Activated T-cell treated with anti-CD3 and anti-CD28 coated beads for 48 hours (primary cell): ENCODE data around the gene ZSCAN16.
"Not testable (repeated sequence)": the region's sequence is repeated elsewhere in the genome, so short reads cannot be mapped to it uniquely, and the experiment has no call there.

Experiments used
- DNase-seq: peaks from one replicate; pipeline ENCODE4 v3.0.0-alpha.2; 2020; ENCODE audit warnings: low read depth

The ZSCAN16 gene

DNA sequence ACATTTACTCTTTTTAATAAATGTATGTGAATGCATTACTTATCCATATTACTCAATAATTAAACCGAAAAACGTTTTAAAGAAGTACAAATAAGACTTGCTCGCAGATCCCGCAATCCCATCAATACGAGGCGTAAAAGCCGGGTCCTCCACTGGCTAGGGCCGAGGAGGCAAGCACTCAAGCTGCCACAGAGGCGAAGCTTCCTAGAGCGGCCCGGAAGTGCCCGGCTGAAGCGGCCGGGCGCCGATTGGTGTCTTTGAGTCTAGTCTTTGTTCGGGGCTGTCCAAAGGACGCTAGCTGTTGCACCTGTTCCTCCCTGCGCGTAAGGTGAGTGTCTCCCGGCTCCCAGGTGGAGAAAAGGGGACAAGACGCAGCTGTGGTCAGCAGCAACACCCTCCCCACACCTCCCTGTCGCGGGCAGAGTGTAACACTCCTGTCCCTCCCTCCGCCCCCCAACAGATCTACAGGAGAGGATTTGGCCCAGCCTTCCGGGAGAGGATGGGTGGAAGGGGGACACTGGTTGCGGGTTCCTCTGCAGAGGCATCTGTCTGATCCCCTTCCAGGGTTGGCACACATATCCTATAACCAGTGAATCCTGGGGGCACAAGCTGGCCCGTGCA is at the start of gene ZSCAN16:
ZSCAN16 (plus strand) TSS at position 260 of the 621 bp plus-strand sequence. CDS start 835 bp downstream, outside the sequence.
- DNase-seq: peak; percentile 69

DNA sequence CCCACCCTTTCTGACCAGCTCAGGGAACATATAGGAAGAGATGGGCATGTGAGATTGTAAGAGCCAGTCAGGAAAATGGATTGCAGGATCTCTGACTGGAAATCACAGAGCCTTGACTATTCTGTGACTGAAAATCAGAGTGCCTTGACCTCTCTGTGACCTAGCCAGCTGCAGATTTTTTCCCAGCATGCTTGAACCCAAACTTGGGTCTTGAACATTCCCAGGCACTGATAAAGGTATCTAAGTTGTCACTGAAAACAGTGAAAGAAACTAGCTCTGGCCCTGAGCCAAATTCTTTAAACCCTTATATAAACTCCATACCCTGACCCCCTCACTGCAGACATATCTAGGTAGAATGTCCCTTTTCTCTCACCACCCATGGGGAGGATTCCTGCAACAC is 46.4 kb upstream of the ZSCAN16 start:
- DNase-seq: no peak

DNA sequence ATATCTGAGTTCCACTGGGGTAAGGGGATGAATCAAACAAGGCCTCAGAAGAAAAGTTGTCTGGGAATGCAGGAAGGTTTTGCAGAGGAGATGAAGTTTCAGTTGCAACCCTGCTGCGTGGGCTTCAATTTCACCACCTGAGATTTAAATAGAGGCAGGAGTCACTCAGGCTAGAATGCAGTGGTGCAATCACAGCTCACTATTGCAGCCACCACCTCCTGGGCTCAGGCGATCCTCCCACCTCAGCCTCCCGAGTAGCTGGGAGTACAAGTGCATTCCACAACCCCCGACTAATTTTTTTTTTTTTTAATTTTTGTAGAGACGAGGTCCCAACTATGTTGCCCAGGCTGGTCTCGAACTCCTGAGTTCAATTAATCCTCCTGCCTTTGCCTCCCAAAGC is 45.6 kb upstream of the ZSCAN16 start:
- DNase-seq: no peak

DNA sequence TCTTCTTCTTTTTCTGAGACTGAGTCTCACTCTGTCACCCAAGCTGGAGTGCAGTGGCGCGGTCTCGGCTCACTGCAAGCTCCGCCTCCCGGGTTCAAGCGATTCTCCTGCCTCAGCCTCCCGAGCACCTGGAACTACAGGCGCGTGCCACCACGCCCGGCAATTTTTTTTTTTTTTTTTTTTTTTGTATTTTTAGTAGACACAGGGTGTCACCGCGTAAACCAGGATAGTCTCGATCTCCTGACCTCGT is 44.1 kb upstream of the ZSCAN16 start, which contains the start of gene ZNF165:
ZNF165 (plus strand) TSS at position 188 of the 250 bp plus-strand sequence. CDS start 4,913 bp downstream, outside the sequence.
- not testable (repeated sequence) for DNase-seq

DNA sequence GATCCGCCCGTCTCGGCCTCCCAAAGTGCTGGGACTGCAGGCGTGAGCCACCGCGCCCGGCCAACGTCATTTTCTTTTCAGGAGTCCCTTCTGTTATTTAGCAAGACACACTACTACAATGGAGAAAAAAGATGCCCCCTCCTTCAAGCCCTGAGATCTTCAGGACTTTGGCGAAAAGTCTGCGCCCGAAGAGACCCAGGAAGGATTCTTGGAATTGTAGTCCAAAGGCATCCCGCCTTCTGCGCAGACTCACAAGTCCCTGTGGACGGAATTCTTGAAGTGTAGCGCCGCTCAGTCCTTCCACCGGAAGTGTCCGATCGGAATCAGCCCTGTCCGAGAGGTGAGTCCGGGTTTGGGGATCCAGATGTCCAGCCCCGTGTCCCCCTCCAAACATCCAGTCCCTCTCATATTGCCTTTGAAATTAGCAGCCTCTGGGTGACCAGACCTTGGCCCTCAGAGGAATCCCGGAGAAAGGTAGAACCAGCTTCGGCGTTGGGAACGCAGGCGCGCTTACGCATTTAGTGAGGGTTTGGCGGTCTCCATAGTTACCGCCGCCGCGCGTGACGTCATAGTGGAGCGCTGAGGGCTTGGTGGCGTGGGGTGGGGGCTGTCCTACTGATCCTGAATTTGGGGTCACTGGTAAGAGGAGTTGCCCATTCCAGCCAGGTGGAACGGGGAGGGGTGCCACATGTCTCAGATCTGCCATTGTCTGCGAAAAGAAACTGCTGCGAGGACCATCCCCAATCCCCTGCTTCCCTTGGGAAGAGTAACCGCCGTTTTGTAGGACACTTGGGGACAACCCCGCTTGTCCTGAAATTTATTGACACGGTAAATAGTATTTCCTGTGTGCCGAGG is 43.6 kb upstream of the ZSCAN16 start:
- DNase-seq: peak; percentile 84

DNA sequence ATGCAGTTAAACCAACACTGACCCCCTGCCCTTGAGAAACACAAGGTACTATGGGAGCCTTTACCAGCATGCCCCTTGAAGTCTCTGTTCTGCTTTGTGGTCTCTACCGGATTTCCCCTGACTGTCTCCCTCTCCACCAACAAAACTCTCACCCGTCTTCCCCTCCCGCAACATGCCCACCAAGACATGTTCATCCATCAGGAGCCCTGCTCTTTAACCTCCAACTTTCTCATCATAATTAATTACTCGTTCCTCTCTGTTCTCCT is 43.0 kb upstream of the ZSCAN16 start:
- no peak for DNase-seq

DNA sequence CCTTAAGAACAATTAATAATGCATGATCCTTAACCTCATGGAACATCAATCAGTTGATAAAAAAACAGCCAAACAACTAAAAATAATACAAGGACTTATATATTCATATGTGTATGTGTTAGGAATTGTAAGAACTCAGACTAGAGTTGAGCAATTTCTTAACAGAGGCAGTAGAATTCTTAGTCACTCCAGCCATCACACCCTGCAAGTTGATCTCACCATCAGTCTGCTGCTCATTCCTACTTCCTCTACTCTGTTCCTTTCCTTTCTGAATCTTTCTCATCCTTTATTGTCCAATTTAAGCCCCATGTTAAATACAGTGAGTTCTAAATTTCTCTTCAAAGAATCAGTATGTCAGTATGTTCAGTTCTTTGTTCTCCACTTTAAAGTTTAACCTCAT is 41.5 kb upstream of the ZSCAN16 start:
- no peak for DNase-seq

DNA sequence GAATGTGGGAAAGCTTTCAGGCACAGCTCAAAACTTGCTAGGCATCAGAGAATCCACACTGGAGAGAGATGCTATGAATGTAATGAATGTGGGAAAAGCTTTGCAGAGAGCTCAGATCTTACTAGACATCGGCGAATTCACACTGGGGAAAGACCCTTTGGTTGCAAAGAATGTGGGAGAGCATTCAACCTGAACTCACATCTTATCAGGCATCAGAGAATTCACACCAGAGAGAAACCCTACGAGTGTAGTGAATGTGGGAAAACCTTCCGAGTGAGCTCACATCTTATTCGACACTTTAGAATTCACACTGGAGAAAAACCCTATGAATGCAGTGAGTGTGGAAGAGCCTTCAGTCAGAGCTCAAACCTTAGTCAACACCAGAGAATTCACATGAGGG is 35.4 kb upstream of the ZSCAN16 start:
- no peak for DNase-seq

DNA sequence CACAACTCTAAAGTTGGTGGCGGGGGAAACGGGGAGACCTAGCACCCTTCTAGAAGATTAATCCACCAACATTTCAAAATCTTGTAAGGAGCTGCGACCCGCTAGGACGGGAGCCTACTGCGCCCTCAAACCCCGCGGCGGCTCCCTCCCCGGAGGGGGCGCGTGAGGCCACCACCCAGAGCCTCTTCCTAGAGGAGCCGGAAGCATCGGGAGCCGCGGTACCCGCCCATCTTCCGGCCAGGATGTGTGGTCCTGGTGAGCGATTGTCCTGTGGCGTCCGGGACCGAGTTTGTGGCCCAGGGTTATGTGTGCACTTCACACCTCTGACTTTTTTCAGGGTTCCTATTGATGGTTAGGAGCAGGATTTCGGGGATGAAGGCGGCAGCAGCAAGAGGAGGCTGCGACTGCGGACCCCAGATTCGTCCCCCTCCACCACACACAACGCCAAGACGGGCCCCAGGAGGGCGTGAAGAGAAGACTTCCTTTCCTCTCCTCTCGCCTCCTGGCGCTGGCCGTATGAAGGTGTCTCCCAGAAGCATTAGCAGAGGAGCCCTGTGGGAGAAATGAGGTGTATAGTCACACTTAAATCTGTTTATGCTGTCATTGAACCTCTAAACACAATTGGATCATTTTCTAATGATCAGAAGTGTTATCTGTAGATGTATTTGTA is 33.4 kb upstream of the ZSCAN16 start:
- DNase-seq: no peak

DNA sequence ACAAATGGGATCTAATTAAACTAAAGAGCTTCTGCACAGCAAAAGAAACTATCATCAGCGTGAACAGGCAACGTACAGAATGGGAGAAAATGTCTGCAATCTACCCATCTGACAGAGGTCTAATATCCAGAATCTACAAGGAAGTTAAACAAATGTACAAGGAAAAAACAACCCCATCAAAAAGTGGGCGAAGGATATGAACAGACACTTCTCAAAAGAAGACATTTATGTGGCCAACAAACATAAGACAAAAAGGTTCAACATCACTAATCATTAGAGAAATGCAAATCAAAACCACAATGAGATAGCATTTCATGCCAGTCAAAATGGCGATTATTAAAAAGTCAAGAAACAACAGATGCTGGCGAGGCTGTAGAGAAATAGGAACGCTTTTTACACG is 22.2 kb upstream of the ZSCAN16 start:
- not testable (repeated sequence) for DNase-seq

DNA sequence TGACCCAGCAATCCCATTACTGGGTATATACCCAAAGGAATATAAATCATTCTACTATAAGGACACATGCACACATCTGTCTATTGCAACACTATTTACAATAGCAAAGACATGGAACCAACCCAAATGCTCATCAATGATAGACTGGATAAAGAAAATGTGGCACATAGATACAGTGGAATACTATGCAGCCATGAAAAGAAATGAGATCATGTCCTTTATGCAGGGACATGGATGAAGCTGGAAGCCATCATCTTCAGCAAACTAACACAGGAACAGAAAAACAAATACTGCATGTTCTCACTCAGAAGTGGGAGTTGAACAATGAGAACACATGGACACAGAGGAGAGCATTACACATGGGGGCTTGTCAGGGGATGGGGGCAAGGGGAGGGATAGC is 21.7 kb upstream of the ZSCAN16 start:
- not testable (repeated sequence) for DNase-seq

DNA sequence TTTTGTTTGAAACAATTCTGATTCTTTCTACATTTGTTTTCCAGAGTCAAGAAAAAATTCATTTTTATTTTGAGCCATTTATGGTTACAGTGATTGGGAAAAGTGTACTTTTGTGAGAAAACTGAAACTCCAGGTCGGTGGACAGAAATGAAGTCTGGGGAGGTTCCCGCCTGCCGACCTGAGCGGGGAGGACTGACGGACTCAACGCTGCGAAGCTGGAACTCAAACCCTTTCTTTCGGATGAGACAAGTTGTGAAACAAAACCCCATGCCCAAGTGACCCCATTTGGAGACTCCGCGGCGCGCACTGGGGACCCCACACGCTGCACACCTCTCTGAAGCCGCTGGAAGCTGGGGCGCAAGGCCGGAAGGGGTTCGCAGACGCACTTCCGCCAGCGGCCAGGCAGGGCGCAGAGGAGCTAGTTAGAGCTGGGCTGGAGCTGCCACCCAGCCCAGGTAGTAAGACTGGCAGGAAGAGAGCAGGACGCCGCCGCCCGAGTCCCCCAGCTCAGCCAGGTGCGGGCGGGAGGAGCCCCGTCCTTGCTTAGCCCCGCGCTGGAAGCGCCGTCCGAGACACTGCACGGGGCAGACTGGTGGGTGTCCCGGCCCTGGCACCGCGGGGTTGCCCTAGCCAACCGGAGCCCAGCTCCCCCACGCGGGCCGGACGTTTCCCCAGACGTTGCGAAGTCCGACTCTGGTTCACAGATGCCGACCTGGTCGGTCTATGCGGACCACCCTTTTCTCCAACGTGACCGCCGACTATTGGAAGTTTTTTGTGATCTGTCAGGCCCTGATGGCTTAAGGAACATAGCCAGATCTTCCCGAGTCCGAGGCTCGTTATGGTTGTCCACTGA is 19.8 kb upstream of the ZSCAN16 start:
- peak; percentile 81 for DNase-seq

DNA sequence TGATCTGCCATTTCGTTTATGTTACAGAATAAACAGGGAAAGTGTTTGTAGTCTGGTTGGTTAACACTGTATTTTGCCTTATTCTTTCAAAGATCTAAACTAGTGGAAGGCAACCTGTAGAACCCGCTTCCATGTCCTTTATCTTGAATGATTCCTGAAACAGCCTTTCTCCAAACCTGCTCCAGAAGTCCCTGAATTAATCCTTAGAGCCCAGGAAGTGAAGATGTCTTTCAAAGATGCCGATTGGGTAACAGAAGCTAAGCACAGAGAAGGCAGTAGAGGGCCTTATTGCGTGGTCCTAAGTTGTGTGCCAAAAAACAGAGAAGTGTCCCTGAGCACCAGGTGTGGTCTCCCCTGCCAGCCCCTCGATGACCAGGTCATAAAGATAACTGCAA is 19.2 kb upstream of the ZSCAN16 start:
- no peak for DNase-seq

DNA sequence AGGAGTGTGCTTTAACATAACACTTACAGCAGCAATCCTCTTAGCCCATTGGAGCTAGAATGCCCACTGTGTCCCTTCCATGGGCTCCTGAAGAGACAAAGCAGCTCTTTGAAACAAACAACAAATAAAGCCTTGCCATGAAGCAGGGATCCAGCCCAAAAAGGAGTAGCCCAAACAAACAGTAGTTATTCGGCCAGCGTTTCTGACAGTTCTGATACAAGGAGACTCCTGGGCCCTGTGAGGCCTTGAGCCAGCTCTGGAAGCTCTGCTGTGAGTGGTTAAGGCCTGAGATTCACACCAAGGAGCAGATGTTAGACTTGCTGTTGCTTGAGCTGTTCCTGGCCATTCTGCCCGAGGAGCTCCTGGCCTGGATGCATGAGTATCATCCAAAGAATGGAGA is 16.9 kb upstream of the ZSCAN16 start:
- no peak for DNase-seq

DNA sequence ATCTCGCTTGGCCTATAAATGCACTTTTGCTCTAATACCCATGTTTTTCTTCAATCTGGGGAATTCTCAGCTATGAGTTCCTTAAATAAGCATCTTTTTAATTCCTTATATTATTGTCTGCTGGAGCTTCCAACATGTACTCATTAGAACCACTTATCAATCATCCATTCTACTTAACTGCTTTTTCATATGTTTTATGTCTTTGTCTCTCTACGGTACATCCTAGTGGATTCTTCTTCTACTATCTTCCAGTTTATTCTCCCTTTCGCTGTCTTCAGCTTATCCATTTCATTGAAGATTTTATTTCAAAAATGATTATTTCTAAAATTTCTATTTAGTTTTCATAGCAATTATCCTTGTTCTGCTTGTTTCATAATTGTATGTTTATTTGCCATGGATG is 12.4 kb upstream of the ZSCAN16 start:
- DNase-seq: no peak

DNA sequence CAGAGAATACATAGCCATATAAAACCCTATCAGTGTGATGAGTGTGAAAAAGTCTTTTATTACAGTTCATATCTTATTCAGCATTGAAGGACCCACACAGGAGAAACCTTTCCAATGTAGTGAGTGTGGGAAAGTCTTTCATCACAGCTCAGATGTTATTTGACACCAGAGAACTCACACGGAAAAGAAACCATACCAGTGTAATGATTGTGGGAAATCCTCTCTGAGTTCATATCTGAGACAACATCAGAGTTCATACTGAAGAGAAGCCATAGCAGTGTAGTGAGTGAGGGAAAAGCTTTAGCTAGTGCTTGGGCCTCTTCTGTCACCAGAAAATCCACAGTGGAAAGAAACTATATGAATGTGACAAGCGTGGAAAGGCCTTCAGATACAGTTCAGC is 8.6 kb upstream of the ZSCAN16 start:
- no peak for DNase-seq

DNA sequence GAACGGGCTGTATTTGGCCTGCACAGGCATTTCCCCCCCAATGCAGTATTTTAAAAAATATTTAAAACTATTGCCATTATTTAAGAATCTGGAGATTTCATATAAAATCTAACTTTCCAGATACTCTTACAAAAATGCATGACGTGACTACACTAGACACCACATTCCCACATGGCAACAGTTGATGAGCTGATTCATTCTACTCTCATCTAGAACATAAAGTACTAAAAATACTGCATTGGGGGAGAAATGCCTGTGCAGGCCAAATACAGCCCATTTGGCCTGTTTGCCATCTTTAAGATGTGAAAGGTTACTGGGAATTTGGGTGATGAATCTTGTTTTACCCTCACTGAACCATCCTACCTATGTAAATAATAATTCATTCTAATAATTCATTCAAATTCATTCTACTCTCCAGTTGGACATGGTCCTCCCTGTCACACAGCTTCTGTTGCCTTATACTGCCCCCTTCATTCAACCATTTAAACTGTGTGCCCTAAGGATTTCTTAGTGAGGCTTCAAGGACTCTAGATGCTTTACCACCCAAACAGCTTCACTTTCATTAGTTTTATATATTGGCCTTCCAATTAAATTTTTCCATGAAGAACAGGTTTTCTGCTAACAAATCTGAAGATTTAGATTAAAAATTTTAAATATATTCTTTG is 6.9 kb upstream of the ZSCAN16 start:
- no peak for DNase-seq

DNA sequence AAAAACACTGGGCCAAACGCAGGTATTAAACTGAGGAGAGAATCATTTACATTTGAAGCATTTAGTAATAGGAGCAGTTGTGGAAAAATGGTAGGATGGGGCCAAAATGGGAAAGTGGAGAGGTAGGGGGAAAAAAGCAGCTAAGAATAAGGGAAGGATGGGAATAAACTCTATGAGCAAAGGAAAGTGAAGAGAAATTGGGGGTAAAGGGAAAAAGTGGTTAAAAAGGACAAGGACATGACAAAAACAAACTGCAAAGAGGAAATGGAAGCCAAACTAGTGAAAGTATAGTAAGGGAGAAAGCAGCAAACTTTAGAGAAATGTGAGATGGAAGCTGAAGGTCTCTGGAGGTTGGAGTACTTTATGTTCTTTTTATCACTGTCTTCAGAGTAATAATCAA is 6.2 kb upstream of the ZSCAN16 start:
- no peak for DNase-seq

DNA sequence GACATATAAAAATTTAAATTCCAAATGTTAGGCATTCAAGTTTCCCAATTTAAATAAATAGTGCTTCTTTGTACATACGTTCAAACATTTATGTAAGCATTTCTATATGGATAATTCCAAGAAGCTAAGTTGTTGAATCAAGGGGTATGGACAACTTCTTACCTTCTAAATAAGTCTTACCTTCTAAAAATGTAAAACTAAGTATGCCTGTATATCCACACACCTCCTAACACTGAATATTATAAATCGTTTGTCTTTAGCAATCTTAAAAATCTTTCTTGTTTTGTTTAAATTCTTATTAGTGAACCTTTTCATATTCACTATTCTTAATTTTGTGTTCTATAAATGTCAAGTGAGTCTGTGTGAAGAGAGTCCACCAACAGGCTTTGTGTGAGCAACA is 2.5 kb upstream of the ZSCAN16 start:
- DNase-seq: no peak

DNA sequence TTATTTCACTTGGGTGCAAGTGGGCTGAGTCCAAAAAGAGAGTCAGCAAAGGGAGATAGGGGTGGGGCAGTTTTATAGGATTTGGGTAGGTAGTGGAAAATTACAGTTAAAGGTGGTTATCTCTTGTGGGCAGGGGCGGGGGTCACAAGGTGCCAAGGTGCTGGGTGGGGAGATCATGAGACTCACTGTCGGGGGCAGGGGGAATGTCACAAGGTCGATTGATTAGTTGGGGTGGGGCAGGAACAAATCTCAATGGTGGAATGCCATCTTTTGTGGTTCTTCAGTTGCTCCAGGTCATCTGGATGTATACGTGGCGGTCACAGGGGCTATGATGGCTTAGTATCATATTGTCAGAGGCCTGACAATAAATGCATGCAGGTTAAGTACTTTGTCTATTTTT is 2.1 kb upstream of the ZSCAN16 start:
- not testable (repeated sequence) for DNase-seq

DNA sequence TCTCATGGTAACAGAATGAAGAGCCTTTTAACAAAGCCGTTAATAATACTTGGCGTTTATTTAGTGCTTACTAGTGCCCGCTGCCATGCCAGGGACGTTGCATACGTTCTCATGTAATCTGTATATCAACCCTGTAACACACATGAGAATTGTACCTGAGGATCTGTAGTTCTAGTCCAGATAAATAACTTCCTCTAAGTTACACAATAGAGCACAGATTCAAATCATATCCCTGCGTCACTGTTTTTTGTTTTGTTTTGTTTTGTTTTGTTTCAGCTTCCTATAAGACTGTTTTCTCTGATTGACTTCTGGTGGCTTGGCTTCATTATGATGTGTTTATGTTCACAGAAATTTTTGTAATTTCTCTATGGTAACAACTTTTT is 553 bp downstream of the ZSCAN16 start:
- no peak for DNase-seq

DNA sequence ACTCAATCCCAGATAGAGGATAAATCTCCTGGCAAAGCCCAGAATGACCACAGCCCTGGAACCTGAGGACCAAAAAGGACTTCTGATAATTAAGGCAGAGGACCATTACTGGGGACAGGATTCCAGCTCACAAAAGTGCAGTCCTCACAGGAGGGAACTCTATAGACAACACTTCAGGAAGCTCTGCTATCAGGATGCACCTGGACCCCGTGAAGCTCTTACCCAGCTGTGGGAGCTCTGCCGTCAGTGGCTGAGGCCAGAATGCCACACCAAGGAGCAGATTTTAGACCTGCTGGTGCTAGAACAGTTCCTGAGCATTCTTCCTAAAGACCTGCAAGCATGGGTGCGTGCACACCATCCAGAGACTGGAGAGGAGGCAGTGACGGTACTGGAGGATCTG is 992 bp downstream of the ZSCAN16 start:
- DNase-seq: no peak
